RCC 7860 (cell line): ENCODE data around the gene ANKRD23.

Experiments used
- DNase-seq: peaks from one replicate; pipeline ENCODE4 v3.0.0-alpha.2; 2015; ENCODE audit warnings: low spot score
- FAIRE-seq: peaks from 2 replicates; lab custom pipeline; 2012; peaks lifted over from hg19 to GRCh38; lab: Jason Lieb, UNC

The ANKRD23 gene

DNA sequence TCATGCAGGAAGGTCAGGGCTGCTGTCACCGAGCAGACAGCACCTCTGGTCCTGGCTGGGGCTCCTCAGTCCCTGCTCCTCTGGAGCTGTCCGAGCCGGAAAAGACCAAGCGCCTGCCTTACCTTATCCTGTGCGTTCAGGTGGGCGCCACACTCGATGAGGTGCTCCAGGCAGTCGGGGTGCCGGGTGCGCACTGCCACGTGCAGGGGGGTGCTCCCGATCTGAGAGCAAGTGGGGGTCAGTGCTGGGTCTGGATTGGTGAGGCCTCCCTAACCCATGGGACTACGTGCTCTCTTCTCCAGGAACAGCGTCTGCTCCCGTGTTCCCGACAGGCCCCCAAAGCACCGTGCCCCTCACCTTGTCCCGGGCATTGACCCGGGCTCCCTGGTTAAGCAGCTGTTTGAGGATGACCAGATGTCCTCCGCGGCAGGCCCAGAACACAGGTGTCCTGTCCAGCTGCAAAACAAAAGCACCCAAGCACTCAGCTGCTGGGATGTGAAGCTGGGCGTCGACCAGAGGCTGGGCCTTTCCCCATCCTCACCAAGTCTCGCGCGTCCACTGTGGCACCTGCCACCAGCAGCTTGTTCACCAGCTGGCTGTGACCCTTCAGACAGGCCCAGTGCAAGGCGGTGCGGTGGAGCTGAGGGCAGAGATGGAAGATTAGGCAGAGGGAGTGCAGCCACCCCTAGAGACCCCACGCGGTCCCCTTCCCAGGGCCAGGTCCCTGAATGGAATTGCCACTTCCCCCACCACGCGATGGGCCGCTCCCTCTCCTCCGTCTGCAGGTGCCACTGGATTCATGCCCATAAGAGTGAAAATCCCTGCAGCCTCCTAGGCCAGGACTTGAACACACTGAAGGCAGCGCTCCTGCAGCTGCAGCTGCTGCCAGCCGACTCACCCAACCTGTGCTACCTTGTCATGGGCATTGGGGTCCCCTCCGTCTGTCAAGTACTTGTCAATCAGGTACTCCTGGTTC, 3.7 kb downstream of the ANKRD23 start:
- FAIRE-seq = no peak

DNA sequence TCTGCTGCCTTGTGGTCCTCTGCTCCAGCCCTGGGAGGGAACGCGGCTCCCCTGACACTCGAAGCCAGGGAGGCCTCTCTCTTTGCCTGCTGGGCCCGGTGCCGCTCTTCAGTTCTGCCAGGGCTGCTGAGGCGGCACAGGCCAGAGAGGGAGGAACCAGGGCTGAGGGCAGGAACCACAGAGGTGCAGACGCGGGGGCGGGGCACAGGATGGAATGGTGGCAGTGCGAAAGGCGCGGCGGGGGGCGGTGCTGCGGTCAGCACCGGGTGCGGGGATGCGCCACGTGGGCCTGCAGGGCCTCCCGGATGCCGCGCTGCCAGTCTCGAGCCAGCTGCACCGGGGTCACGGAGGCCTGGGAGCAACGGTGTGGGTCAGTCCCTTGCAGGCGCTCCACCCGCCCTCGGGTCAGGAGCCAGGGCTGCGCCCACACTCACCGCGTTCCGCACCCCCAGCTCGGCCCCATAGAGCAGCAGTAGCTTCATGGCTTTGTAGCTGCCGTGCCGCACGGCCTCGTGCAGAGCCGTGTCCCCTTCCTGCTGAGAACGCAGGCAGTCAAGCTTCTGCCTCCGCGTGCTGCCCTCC, 4.4 kb downstream of the ANKRD23 start:
- DNase-seq (no peak), FAIRE-seq (no peak)

More for the DNA sequence above, 3.7 kb downstream of the ANKRD23 start:
- no peak for DNase-seq

DNA sequence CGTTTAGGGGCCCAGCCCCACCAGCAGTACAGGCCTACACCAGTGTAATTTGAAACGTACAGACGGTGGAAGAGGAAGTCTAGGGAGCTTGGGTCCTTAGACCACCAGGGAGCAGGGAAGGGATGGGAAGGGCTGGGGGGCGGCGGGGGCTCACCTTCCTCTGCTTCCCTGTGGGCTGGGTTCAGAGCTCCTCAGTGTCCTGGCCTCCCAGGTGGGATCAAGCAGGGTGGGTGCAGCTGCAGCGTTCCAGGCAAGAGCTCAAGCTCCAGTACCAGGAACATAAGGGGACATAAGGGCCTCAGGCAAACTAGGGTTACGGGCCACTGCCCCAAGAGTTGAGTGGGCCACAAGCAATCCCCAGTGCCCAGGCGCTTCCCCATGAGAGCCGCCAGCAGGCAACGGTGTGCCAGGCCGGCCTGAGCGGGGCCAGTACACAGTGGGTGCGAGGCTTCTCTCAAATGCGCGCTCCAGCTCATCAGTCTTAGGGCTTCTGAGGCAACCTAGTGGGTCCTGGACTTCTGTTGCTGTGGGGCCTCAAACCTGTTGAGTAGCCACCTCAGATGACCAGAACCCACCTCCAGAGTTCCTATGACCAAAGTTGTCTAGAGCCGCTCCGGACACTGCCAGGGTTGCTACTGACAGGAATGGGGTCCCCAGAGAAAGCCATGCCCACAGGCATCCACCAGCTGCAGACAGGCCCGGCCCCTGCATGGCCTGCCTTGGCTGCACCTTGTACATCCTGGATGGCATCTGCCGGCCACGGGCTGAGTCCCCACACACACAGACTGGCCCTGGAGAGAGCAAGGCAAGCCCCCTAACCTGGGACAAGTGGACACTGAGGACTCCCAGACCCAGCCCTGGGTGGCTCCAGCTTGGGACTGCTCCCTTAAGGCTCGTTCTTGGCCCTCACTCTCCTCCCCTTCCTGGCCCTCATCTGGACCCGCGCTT, 5.2 kb downstream of the ANKRD23 start:
- DNase-seq (no peak), FAIRE-seq (no peak)

DNA sequence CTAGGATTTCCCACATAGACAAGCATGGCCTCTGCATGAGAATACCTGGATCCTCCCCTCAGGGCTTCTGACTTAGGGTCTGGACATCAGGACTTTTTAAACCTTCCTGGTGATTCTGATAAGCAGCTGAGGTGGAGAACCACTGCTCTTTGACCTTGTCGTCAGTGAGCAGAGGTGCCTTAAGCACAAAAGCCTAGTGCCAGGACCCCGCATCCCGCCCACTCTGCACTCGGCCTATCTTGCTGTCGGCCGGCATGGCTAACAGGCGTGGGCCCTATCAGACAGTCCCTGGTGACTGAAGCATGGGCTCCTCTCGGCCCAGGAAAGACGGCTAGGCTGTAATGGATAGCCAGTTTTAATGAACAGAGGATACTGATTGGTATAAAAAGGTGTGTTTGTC, 6.2 kb downstream of the ANKRD23 start:
- FAIRE-seq (no peak), DNase-seq (no peak)

DNA sequence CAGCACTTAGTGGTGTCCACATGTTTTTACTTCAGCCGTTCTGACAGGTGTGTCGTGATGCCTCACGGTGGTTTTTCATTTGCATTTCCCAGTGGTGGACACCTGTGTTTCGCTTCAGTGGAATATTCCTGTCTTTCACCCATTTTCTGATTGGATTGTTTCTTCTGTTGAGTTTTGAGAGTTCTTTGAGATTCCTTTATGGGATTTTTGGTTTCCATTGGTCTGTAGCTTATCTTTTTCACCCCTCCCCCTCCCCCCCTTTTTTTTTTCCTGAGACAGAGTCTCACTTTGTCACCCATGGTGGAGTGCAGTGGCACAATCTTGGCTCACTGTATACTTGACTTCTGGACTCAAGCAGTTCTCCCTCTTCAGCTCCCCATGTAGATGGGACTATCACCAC, 8.0 kb downstream of the ANKRD23 start:
- FAIRE-seq = no peak
- no peak for DNase-seq

DNA sequence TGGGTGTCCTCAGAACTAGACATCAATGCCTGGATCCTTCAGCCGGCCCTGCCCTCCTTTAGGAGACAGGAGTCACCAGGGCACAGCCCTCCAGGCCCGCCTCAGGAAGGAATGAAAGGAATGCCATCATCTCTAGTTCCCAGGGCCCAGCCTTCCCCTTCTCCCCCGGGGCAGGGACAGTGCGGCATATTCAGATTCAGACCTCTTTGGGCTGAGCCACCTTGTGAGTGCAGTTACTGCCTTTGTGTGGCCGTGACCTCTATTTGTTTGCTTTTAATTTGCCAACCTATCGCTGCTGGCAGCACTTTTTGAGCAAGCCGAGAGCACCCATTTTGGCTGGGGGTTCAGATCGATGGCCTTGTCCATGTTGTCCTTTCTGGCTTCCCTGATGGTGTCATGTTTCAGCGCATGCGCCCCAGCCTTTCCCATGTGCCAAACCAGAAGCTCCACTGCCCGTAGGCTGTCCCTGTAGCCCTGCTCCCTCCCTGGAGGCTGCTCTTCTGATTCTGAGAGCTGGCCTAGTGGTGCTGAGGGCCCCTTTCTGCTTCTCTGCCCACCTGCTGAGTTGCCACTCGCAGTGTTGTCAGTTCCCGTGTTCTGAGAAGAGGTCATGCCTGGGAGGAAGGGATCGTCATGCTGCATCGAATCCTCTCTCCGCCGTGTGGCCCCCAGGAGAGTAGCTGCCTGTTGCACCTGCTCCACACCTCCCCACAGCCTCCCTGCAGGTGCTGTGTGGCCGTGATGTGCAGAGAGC, 10.9 kb downstream of the ANKRD23 start:
- DNase-seq (no peak), FAIRE-seq (no peak)

DNA sequence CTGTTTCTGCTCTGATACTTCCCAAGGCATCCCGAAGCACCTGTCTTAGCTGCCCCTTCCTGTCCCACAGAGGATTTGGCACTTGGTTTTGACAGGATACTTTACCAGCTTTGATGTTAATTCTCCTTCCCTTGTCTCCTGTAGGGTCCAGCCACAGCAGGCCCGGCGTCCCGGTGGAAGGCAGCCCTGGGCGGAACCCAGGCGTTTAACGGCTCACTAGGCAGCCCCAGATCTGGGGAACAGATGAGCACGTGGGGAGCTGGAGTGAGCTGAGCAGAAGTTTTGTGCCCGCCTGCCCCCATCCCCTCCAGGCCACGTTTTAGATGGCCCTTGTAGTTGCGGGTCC, 11.4 kb downstream of the ANKRD23 start:
- FAIRE-seq (no peak), DNase-seq (no peak)

DNA sequence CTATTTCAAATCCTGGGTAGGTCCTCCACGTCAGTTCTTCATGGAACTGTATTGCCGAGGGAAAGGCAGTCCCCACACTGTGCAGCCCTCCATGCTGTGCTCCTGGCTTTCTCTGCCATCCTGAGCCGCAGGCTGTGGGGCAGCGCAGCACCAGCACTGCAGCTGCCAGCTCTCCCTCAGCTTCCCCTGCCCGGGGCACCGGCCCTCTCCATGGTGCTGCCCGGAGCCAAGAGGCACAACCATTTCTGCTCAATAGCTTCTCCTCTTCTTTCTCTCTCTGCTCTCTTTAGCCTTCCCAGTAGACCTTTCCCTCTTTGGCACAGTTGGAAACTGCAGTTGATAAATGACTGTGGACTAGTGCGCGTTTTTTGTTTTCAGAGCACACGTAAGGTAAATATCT, 12.1 kb downstream of the ANKRD23 start:
- no peak for DNase-seq
- no peak for FAIRE-seq

DNA sequence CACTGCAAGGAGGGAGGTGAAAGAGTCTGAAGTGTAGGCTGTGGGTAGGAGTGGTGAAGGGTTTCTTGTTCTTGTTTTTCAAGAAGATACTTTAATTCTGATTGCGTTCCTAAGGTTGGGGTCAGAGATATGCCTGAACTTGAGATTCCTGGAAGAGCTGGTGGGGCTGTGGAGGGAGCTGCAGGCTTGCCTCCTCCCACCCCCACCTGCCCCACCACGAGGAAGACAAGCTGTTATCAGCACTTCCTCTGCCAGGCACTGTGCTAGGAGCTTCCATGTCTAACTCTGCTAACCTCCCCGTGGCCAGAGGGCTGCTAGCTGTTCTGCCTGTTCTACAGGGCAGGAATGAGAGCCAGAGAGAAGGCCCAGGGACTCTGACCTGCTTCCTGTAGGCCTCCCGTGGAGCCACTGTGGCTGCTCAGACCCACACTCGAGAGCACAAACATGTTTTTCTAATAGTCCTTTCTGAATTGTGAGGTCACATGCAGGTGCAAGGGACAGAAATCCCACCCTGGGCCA, 13.7 kb downstream of the ANKRD23 start:
- FAIRE-seq = no peak
- no peak for DNase-seq

DNA sequence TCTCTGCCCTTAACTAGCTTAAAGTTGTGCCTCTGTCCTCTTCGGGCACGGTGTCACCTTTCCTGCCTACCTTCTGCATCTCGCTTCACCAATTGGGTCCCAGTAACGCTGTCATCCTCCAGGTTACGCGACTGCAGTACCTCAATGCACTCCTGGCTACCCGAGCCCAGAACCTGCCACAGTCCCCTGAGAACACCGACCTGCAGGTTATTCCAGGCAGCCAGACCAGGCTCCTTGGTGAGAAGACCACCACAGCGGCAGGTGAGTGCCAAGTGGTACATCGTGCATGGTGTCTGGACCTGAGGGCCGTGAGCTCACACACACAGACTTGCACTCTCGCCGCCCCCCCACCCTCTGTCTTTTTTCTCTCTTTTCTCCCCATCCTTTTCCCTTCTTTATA, 14.9 kb downstream of the ANKRD23 start:
- FAIRE-seq (no peak), DNase-seq (no peak)

DNA sequence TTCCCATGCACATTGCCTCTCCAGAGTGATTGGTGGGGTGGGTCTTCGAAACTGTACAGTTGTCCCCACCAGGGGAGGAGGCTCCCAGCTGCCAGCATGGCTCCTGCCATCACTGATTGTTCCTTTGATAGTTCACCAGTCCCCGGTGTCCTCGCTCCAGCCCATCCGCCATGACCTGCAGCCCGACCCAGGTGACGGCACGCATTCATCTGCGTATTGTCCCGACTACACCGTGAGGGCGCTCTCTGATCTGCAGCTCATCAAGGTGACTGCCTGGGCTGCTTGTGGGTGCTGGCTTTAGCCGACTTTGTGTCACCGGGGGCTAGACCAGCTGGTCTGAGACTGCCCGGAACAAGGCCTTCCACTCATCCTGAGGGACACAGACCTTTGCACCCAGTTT, 15.4 kb downstream of the ANKRD23 start:
- DNase-seq = no peak
- no peak for FAIRE-seq

DNA sequence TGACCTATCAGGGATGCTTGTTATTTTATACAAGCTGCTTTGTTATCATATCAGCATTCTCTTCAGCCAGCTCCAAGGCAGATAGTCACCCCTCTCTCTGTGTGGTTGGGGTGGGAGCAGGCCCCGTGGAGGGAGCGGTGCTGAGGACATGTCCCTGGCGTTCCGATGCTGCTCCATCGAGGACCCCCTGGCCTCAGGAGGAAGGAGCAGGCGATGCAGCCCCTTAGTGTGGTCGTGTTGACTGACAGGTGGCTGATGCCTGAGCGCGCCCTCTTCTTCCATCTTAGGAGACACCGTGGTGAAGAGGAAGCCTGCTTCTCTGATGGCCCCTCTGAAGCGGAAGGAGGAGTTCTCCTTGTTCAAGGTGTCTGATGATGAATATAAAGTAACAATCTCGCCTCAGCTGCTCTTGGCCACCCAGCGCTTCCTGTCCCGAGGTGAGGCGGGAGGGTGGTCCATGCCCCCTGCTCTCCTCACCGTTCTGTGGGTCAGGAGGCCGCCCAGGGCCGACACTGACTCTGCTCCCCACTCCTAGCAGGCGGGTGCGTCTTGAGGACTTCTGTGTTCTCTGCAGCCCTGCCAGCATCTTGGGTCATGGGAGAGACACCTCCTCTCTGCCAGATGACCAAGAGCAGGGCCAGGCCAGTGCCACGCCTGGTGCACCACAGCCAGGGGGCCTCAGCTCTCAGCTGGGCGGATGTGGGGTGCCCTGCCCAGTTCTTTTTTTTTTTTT, 17.1 kb downstream of the ANKRD23 start:
- DNase-seq (no peak), FAIRE-seq (no peak)

DNA sequence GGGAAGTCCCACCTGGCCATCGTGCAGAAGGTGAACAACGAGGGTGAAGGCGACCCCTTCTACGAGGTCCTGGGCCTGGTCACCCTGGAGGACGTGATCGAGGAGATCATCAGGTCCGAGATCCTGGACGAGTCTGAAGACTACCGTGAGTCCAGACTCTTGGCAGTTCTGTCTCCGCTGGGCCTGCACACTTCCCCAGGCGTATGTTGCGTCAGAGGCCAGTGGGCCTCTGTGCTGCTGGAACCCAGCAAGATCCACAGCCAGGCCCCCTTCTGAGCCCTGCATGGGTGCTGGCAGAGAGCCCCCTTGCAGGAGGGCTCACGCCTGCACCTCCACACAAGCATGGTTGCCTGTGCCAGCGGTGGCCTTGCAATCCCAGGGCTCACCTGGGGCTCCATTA, 18.8 kb downstream of the ANKRD23 start:
- no peak for FAIRE-seq

DNA sequence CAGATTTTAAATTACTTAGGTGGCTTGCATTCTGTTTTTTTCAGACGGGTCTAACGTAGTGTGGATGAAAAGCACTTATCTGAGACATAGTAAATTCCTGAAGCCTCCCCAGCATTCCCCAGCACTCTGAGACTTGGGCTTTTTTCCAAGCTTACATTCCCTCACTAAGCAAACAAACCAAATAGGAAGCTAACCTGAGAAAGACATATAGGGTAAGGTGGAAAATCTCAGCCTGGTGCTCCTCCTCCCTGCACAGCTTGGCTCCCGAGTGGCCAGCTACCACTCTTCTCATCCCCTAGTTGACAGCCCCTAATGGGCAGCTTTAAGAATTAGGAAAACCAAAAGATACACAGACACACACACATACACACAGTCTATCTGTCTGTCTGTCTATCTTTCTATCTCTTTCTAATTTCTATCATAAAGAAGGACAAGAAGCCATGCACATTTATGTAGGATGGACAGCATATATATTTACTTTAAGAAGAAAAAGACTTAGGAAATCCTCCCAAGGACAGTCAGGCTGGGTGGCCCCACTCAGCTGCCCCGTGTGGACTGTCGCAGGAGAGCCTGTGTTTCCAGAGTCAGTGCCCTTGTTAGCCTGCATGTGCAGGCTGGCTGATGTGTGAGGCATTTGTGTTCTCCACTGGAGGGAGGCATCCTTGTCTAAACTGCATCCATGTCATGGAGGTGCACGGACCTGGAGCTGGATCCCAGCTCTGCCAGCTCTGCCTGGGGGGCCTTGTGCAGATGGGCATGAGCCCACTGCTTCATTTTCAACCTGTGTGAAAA, 19.5 kb downstream of the ANKRD23 start:
- FAIRE-seq (no peak), DNase-seq (no peak)

More for the DNA sequence above, 18.8 kb downstream of the ANKRD23 start:
- no peak for DNase-seq

DNA sequence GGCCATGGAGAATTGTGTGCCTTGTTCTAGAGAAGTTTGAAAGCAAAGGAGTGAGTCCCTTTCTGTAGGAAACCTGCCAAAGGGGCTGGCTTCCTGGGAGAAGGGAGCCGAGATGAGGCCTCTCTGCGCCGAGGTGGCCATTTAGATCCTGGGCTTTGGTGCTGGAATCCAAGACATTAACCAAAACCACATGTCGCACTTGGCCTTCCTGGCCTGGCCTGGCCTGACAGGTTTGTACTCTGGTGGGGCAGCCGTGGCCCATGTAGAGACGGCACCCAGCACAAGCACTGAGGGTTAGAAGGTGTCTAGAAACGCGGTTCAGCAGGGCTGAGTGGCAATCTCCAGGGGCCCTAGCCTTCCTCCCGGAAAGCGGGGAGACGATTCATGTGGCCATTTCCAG, 20.6 kb downstream of the ANKRD23 start:
- FAIRE-seq (no peak), DNase-seq (no peak)

DNA sequence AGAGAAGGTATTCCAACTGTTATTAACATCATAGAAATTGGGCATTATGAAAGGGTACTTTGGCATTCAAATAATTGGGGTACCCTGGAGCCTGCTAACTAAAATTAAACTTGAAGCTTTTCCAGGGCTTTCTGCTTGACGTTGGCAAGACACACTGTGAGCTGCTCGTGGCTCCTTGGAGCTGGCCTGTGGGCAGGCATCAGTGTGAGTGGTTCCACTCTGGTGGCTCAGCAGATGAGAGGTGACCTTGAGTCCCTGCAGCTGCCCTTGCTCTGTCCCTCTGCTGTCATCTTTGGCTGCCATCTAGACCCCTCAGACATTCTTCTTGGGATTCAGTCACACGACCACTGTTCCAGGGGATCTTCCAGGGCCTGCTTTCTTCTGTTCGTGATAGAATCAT, 21.0 kb downstream of the ANKRD23 start:
- FAIRE-seq = no peak
- no peak for DNase-seq

DNA sequence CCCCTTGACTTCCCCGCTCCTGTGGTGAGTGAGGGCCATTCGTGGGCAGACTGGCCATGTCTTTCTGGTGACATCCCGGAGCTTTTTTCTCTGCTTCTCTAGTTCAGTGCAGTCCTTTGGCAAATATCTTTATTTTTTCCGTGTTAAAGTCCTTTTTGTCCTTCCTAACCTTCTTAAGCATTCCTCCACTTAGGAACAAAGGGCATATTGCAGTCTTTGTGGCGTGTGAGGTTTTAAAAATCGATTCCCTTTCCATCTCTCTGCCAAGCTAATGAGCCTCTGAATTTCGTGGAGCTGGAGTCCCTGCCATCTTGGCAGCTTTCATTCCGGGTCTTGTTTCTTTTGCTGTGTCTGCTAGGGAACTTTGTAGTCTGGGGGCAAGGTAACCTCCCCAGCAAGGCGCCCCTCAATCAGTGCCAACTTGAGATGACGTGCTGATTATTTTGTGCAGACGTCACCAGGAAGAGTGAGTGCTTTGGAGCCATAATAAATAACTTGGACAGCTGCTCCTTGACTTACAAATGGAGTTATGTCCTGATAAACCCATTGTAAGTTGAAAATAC, 22.6 kb downstream of the ANKRD23 start:
- FAIRE-seq = no peak
- DNase-seq = no peak

DNA sequence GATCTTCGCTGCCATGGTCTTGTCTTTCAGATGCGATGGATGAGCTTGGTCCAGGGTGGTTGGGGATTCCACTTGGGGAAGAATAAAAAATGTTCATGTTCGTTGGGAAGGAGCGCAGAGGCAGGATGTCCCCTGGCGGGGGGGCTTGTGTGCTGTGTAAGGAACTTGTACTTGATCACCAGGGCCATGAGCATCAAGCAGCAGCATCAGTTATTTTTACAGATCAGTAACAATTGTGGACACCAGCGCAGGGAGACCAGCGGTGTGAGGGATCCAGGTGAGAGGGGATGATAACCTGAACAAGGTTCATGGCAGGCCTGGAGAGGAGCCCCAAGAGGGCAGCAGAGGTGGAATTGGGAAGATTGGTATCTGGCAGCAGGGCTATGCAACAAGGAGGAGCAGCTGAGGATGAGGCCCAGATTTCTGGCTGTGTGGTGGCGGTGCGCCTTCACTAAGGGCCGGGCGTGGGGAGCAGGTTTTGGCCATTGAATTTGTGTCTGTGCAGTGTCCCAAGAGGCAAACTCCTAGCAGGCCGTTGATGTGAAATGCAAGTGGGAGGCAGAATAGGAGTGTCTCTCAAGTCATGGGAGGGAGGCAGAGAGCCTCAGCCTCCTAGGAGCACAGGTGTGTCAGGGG, 23.8 kb downstream of the ANKRD23 start:
- no peak for DNase-seq
- FAIRE-seq = no peak
